Measurements from ENCODE around the gene MAP3K10. TPM values are rescaled to one million over a fixed set of nuclear protein-coding genes. Genes with fewer than 3 reads are reported as not detected.

MAP3K10 gene
- total and polyA plus RNA-seq, 12 donors = 10.8 to 31.2 (median 15.8) TPM

DNA sequence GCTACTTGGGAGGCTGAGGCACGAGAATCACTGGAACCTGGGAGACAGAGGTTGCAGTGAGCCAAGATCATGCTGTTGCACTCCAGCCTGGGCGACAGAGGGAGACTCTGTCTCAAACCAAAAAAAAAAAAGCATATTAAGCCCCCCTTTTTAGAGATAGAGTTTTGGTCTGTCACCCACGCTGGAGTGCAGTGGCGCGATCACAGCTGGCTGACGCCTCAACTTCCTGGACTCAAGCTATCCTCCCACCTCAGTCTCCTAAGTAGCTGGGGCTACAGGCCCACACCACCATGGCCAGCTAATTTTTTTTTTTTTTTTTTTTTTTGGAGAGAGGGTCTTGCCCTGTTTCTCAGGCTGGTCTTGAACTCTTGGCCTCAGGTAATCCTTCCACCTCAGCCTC, 34.2 kb upstream of the MAP3K10 start:
- TF ChIP-seq, protein P1, sequence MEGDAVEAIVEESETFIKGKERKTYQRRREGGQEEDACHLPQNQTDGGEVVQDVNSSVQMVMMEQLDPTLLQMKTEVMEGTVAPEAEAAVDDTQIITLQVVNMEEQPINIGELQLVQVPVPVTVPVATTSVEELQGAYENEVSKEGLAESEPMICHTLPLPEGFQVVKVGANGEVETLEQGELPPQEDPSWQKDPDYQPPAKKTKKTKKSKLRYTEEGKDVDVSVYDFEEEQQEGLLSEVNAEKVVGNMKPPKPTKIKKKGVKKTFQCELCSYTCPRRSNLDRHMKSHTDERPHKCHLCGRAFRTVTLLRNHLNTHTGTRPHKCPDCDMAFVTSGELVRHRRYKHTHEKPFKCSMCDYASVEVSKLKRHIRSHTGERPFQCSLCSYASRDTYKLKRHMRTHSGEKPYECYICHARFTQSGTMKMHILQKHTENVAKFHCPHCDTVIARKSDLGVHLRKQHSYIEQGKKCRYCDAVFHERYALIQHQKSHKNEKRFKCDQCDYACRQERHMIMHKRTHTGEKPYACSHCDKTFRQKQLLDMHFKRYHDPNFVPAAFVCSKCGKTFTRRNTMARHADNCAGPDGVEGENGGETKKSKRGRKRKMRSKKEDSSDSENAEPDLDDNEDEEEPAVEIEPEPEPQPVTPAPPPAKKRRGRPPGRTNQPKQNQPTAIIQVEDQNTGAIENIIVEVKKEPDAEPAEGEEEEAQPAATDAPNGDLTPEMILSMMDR (IDR thresholded peaks at IDR 0.05) = no peak
- intact Hi-C loops (cut with DNase I) = no loop called here
- H3K9me3 ChIP-seq = no peaks in the 10 kb centered on the region
- H3K27me3 ChIP-seq = no peaks in the 10 kb centered on the region
- 60 to 72% methylated on average over 6 of the region's 6 CpGs for WGBS, 2 donors
- no peaks in the 10 kb centered on the region for H3K36me3 ChIP-seq
- H3K27ac ChIP-seq = no peak overlapping the region
- ATAC-seq (no peak), DNase-seq (no peak)
- no peaks in the 10 kb centered on the region for H3K4me1 ChIP-seq
- H3K4me3 ChIP-seq = no peak overlapping the region

DNA sequence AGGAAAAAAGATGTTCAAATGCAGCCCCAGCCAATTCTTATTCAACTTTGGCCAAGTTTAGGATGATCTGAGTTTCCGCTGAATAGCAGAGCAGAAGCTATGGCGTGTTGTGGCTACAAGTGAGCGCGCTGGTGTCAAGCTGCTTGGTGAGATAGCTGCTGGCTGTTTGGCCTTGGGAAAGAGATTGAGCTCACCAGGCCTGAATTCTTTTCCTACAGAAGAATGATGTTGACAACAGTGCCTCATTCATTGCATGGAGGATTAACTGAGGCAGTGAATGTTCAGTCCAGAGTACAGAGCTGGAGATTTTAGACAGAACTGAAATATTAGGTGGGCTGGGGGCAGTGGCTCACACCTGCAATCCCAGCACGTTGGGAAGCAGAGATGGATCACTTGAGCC, 31.5 kb upstream of the MAP3K10 start:
- Histone ChIP-seq H3K36me3 (no peaks in the 10 kb centered on the region), H3K4me1 (no peaks in the 10 kb centered on the region), H3K9me3 (no peaks in the 10 kb centered on the region), H3K27ac (no peak overlapping the region), H3K27me3 (no peaks in the 10 kb centered on the region), H3K4me3 (no peak overlapping the region)
- TF ChIP-seq, protein P1 (IDR thresholded peaks at IDR 0.05) = no peak
- intact Hi-C loops (cut with DNase I) = no loop called here
- no peak for ATAC-seq
- no peak for DNase-seq
- 85 to 87% methylated on average over 5 of the region's 5 CpGs for WGBS, 2 donors

DNA sequence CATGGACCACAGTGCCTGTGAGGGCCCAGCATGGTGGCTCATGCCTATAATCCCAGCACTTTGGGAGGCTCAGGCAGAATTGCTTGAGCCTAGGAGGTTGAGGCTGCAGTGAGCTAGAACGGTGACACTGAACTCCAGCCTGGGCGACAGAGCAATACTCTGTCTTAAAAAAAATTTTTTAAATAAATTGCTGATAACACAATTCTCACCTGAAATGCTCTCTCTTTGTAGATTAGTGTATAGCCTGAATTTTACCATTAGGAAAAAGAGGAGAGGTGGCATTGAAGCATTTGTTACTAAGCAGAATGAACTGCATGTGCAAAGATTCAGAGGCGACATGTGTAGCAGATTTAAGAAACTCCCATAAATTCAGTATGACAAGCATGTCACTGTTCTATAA, 29.1 kb upstream of the MAP3K10 start:
- ATAC-seq = no peak

DNA sequence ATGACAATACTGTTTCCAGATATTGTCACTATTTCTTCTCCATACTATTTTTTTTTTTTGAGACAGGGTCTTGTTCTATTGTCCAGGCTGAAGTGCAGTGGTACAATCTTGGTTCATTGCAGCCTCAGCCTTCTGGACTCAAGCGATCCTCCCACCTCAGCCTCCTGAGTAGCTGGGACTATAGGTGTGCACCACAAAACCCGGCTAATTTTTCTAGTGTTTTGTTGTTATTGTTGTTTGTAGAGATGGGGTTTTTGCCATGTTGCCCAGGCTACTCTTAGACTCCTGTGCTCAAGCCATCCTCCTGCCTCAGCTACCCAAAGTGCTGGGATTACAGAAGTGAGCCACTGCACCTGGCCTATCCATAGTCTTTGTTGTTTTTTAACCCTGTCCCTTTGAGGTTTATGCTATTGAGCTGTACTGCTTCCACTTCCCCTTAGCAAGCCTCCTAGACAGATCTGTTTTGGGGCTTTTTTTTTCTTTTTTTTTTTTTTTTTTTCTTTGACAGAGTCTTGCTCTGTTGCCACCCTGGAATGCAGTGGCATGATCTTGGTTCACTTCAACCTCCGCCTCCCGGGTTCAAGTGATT, 27.6 kb upstream of the MAP3K10 start:
- no peak for ATAC-seq
- DNase-seq = no peak
- WGBS, 2 donors = 93 to 94% methylated on average over 4 of the region's 4 CpGs
- Histone ChIP-seq H3K4me1 (peaks cover 0 to 4% (median 0%) of the 10 kb centered on the region in 9 donors), H3K4me3 (no peak overlapping the region), H3K27me3 (peaks cover 0 to 18% (median under 1%) of the 10 kb centered on the region in 7 donors), H3K9me3 (no peaks in the 10 kb centered on the region), H3K27ac (no peak overlapping the region), H3K36me3 (no peaks in the 10 kb centered on the region)
- TF ChIP-seq, protein P1 (IDR thresholded peaks at IDR 0.05) = no peak
- intact Hi-C loops (cut with DNase I) = no loop called here

More for the DNA sequence above, 29.1 kb upstream of the MAP3K10 start:
- intact Hi-C loops (cut with DNase I) = no loop called here
- H3K9me3 ChIP-seq = no peaks in the 10 kb centered on the region
- peaks cover 0 to 4% (median 0%) of the 10 kb centered on the region in 9 donors for H3K4me1 ChIP-seq
- TF ChIP-seq, protein P1 (IDR thresholded peaks at IDR 0.05) = no peak
- no peak for DNase-seq
- H3K4me3 ChIP-seq = no peak overlapping the region
- H3K36me3 ChIP-seq = no peaks in the 10 kb centered on the region
- WGBS, 2 donors = 90 to 92% methylated on average over 3 of the region's 3 CpGs
- H3K27ac ChIP-seq = no peak overlapping the region
- peaks cover 0 to 3% (median 0%) of the 10 kb centered on the region in 7 donors for H3K27me3 ChIP-seq
